SKM-1 treated with dmso at 0.1 percent for 144 hours (cell line): ENCODE results near the gene HID1.
"Not testable (repeated sequence)": the region's sequence is repeated elsewhere in the genome, so short reads cannot be mapped to it uniquely, and the experiment has no call there.

Experiments used
- DNase-seq: peaks from one replicate; lab custom pipeline; 2025; ENCODE audit not compliant: unreplicated experiment; lab: John Stamatoyannopoulos, UW

Gene HID1

DNA sequence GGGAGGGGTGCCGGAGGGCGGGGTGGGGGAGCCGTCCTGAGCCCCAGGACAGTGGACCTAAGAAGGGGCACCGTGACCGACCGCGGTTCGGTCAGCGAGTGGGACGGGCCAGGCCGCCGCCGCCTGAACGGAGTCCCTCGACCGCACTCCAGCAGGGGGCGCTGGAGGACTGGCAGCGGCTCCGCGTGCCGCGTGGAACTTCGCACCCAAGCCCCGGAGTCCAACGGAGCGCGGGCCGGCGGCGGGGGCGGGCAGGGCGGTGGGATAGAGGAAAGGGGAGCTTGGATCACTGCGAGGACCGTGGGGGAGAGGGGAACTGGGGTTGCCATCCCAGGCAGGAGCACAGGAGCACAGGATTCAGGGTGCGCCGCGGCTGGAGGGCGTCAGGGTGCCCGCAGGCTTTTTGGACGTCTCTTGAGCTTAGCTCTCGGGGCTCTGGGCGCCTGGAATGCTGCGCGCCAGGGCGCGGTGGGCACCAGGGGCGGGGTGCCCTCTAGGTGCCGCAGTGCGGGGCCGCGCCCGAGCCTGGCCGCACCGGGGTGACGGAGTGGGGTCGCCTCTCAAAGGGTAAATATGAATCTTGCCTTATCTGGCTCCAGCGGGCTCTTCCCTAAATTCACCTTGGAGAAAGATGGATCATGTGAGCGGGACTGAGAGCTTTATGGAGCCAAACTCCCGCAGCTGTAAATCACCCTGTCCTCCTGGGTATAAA, 48.9 kb downstream of the HID1 start:
- DNase-seq, result peak; percentile 28

DNA sequence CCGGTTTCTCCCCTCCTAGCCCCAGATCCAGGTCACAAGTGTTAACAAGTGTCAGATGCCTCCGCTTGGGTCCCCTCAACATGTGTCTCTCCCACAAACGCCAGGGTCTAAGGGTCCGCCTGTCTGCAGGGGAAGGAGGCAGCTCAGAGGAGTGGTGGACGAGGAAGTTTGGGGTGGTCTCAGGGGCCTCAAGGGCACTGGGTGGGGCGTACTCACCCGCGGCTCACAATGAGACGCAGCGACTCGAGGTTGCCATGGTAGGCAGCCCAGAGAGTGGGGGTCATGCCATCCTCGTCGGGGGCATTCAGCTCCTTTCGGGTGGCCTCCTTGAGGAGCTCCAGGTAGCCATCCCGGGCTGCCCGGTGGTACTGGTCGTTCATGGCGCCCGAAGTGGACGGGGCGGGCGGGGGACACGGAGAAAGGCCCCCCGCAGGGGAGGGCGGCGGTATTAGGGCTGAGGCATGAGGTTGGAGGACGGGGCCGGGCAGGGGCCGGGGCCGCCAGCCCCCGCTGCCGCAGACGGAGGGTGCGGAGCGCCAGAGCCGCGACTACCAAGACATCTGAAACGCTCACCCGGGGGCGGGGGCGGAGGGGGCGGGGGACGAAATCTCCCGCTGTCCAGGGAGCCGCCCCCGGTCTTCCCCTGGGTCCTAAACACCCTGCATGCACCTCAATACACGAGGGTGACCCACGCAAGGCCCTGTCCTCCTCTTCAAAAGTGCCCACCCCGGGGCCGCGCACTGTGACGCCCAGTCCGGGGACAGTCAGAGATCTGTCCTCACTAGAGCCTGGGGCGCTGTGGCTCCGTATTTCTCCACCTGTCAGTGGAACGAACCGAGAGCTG, 49.6 kb downstream of the HID1 start, which contains the start of gene USH1G:
USH1G (minus strand) TSS at position 562 of the 844 bp plus-strand sequence; CDS start at position 380, 182 bp downstream.
- DNase-seq, result no peak

DNA sequence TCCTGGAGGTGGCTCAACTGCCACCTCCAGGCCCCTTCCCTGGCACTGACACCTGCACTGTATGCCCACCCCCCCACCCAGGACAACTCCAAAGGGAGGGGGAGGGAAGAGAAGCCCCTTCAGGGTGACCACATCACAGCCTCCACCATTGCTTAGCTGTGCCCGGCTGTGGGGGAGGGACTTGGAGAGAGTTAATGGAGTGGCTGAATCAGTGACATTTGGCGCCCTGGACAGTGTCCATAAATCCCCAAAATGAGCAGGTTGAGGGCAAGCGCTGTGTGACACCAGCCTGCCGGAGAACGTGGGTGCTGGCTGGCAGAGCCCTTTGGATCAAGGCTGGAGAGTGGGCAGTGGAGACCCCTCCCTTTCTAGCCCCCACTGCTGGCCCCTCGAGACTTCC, 50.4 kb downstream of the HID1 start:
- DNase-seq, result no peak

DNA sequence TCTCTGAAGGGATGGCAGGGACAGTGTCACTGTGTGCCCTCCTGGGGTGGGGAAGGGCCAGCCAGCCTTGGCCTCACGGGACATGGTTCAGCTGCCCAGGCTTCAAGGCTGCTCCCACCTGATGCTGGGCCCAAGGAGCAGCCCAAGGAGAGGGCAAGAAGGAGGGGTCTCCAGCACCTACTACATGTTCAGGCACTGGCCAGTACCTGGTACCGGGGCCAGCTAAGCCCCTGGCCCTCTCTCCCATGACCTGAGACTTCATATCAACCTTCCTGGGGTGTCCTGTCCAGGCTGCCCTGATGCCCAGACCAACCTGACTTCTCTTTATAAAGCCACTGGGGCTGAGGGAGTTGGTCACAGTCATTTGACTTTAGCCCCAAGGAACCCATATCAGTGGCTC, 50.8 kb downstream of the HID1 start:
- no peak for DNase-seq

DNA sequence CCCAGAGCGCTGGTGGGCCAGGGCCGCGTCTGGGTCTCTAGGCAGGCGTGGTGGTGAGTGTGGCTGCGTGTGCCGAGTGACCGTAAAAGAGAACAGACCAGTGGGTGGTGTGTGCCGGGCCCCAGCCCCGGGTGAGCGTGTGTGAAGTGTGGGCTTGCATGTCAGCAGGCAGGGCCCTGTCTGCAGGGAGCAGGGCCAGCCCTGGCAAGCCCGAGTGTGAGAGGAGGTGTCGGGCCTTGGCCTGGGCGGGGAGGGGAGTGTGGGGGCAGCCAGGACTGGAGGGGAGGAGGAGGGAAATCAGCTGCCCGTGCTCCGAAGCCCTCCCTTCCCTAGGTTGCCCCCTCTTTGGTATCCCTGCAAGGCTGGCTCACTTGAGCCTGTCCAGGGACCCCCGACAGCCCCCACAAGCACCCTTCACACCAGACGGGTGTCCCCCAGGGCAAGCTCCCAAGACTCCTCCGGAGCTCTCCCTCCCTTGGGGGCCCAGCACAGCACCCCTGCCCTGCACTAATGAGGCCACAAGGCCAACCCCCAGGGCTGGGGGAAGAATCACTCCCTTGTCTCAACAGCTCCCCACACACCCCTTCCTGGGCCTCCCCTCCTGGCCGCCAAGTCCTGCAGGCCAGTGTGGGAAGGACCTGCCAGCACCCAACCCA, 51.4 kb downstream of the HID1 start:
- no peak for DNase-seq

DNA sequence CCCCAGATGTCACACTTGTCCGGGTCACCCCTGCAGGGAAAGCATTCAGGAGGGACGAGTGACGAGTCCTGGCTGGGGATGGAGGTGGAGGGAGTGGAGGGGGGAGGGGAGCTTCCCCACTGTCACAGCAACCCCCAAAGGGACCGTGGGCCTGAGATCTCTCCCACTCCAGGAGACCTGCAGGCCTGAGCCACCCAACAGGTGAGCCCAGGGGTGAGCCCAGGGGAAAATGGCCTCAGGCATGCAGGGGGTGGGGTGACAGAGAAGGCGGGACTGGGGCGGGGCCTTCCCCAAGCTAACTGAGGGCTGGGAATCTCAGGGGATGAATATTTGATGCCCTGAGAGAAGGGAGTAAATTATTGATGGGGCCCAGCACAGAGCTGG, 51.9 kb downstream of the HID1 start:
- no peak for DNase-seq

DNA sequence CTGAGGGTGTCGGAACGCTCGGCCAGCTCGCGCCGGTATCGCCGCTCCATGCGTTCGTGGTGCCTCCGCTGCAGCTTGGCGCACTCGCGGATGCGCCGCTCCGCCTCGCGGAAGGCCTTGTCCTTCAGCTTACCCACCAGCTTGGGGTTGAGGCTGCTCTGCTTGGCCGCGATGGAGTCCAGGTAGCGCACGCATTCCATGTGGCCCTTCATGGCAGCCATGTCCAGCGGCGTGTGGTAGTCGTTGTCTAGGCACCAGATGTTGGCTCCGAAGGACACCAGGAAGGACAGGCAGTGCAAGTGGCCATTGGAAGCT, 52.3 kb downstream of the HID1 start:
- DNase-seq, result no peak

DNA sequence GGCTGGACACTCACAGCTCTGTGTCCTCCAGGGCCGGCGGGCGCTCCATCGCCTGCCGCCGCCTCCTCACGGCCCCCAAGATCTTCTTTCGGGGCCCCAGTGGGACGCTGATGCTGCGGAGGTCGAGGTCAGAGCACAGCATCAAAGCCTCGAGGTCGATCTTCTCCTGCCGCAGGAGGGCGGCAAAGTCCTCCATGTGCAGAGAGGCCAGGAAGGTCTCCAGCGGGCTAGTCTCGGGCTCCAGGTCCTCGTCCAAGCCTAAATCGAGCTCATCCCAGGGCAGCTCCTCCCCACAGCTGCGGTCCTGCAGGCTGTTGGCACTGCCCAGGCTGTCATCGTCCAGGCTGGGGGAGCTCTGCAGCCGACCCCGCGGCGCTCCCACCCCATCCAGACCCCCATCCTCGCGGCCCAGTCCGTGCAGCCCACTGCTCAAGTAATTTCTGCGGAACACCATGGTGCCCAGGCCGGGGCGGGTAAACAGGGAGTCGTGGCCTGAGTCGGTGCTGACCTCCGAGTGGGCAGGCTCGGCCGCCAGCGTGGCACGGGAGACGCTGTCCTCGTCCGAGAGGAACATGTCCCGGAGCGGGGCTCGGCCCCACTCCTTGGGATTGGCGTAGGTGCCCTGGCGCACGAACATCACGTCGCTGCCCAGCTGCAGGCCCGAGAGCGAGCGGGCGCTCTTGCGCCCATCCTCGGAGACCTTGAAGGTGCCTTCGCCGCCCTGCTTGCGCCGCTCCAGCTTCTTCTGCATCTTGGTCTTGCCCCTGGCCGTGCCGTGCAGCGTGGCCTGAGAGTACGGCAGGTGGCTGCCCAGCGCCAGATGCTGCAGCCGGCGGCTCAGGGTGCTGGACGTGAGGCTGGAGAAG, 52.9 kb downstream of the HID1 start:
- DNase-seq, result no peak

DNA sequence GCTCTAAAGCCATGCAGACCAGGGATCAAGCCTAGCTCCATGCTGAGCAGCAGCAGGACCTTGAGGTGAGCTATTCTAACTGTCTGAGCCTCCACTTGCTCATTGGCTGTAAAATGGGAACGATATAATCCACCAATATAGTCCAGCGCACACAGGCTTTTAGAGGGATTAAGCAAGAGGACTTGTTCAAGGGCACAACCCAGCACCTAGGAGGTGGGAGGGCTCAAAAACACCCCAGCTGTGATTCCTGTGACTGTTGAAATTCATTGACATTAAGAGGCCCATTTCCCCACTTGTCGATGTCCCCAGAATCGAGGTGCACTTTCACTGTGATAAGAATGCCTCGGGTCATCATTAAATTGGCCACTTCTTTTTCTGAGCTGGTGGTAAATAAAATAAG, 53.7 kb downstream of the HID1 start:
- DNase-seq, result no peak

DNA sequence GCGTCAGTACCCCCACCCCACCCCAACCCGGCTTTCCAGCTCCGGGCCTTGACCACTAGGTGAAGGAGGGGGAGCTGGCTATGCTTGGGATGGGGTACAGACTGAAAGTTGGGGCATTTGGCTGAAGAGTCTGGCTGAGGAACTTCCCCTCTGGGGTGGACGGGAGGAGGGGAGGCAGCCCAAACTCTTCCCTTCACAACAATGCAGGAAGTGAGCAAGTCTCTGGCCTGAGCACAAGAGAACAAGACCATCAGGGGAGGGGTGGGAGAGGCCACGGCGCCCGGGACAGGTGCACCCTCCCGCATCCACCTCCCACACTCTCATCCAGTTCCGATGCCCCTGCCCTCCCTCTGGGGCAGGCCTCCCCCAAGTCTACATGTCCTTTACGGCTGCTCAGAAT, 55.1 kb downstream of the HID1 start:
- peak; percentile 33 for DNase-seq

DNA sequence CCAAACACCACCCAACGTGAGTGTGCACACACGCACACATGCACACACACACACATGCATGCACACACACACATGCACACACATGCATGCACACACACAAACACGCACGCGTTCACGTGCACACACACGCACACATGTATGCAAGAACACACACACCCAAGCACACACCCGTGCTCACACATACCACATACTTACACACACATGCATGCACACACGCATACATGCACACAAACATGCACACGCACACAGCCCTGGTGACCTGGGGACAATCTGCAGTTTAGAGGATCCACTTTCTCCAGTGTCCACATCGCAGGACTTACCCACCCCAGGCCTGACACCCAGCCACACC, 55.7 kb downstream of the HID1 start:
- no peak for DNase-seq

DNA sequence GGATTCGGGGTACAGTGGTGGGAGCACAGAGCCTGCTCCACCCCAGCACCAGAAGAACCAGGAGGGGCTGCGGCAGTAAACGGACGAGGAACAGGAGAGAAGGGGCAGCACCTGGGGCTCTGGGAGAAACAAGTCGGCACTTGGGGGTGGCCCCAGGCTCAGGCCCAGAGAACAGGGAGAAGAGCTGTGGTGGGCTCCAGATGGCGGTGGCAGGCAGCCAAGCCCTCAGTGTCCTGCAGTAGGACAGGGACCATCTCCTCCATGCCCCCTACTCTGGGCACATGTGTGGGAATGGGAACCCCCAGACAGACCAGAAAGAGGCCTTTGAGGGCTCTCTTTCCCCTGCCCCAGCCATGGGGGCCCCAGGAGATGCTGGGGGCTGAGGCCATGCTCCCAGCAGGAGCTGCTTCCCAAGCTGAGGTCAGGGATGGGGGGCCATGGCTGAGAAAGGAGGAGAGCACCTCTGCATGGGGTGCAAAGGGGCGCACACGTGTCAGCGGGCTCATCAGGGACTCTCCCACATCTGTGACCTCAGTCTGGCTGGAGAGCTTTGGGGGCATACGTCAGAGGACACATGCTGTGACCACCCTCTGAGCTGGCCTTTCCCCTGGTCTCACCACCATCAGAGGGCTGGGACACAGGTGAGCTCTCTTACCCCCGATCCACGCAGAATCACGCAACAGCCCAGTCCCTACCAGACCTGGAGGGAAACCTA, 56.3 kb downstream of the HID1 start:
- no peak for DNase-seq

DNA sequence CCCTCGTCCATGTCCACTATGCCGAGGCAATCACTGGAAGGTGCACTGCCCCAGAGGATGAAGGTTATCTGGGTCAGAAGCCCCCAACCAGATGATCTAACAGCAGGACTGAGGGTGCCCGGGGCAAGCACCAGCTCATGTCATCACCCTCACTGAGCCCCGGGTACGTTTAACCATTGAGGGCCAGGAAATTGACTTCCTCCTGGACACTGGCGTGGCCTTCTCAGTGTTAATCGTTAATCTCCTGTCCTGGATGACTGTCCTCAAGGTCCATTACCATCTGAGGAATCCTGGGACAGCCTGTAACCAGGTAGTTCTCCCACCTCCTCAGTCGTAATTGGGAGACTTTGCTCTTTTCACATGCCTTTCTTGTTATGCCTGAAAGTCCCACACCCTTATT, 61.1 kb downstream of the HID1 start:
- DNase-seq, result not testable (repeated sequence)

DNA sequence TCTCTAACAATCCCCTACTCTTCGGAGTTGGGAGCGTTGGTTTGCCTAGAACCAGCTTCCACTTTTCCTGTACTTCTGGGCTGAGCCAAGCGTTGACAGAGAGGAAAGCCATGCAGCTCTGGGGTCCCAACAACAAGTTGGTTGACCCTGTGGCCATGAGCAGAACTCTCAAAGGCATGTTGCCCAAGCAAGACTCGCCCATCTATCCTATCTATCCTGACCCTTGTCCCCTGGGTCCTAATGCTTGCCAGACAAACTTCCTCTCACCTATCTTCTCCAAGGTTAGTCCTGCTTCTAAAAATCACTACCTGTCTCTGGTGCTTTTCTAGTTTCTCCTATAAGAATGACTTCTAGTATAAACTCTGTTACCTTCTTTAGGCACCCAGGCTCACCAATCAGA, 63.5 kb downstream of the HID1 start:
- not testable (repeated sequence) for DNase-seq

DNA sequence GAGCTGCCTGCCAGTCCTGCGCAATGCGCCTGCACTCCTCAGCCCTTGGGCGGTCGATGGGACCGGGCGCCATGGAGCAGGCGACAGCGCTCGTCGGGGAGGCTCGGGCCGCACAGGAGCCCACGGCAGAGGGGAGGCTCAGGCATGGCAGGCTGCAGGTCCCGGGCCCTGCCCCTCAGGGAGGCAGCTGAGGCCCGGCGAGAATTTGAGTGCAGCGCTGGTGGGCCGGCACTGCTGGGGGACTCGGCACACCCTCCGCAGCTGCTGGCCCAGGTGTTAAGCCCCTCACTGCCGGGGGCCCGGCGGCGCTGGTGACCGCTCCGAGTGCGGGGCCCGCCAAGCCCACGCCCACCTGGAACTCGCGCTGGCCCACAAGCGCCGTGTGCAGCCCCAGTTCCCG, 65.5 kb downstream of the HID1 start:
- DNase-seq, result no peak

DNA sequence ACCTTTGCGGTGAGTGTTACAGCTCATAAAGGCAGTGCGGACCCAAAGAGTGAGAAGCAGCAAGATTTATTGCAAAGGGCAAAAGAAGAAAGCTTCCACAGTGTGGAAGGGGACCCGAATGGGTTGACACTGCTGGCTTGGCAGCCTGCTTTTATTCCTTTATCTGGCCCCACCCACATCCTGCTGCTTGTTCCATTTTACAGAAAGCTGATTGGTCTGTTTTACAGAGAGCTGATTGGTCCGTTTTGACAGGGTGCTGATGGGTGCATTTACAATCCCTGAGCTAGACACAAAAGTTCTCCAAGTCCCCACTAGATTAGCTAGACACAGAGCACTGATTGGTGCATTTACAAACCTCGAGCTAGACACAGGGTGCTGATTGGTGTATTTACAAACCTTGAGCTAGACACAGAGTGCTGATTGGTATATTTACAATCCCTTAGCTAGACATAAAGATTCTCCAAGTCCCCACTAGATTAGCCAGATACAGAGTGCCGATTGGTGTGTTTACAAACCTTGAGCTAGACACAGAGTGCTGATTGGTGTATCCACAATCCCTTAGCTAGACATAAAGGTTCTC, 66.3 kb downstream of the HID1 start:
- DNase-seq, result not testable (repeated sequence)

DNA sequence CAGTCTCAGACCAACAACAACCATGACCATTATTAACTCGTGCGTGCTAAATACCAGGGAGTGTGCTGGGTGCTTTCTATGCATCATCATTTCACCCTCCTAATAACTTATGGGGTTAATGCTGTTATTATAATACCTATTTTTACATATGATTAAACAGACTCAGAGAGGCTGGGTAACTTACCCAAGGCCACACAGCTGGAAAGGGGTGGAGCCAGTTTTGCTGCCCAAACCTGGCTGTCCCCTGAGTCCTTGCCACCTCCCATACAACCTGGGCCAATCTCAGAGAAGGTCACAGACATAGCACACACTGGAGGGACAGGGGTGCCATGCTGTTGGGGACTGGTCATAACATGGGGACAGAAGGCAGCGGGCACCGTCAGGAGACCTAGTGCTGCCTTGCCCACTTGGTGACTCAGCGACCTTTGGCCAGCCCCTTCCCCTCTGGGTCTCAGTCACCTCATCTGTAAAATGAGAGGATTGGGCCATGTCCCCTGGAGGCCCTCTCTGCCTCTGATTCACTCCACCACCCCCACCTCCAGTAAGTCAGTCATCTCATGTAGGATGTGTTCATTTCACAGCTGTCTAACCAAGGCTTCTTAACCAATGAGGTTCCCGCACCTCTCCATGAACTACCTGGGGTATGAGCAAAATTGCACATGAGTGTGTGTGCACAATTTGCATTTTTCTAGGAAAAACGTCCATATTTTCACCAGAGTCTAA, 67.7 kb downstream of the HID1 start:
- no peak for DNase-seq

DNA sequence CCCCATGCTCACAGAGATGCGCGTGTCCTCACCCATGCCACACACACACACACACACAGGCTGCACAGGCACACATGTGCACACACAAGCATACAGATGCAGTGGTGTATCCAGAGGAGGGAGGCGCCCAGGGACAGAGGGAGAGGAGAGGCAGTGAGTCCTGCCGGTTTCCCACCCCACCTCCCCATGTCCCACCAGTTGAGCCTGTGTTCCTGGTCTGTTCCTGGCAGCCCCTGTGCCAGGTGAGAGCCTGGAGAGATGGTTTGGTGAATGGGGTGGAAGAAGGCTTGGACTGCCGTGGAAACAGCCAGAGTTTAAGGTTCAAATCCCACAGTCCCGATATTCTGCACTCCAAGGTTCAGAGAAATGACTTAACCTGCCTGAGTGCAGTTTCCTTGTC, 68.9 kb downstream of the HID1 start:
- DNase-seq, result no peak

DNA sequence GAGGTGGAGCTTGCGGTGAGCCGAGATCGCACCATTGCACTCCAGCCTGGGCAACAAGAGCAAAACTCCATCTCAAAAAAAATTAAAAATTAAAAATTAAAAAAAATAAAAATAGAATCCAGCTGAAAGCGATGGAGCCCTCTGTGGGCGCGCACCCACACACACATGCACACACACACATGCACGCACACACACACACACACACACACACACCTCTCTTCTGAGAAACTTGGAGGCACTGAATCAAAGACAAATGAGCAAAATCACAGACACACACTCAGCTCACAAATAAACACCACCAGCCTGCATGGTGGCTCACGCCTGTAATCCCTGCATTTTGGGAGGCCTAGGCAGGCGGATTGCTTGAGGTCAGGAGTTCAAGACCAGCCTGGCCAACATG, 69.5 kb downstream of the HID1 start:
- no peak for DNase-seq
